ENCODE data around the gene TCF7L2.

TCF7L2 gene

DNA sequence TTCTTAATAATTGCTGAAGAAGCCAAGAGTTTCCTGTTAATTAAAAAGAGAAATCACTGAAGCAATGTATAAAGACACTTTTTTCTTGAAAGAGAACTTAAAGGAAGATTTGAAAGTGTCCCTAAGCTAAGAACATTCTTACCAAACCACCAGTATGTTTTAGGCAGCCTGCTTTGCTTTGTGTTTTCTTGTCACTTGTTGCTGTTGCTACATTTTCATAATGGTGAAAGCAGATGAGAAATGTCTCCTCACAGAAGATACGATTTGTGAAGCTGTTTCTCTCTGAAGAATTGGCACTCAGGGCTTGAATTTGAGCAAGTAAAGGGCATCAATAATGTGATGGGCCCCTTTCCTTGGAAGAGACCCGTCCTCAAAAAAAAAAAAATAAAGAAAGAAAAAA lies 30.9 kb downstream of the TCF7L2 start:
- Histone ChIP-seq H3K9me2 (replicated peaks; ENCODE audit: control insufficient read depth, low read length) (no peaks in the 10 kb centered on the region), H3K4me3 (ENCODE audit: low read length) (peak overlapping the region; percentile 56), H3K79me2 (ENCODE audit: control insufficient read depth, low read length) (peaks cover 14% of the 10 kb centered on the region), H3F3A (ENCODE audit: control insufficient read depth, insufficient read depth) (no peaks in the 10 kb centered on the region; the same call in 1 of the 2 replicates), H3K27me3 (ENCODE audit: control insufficient read depth, low read length) (peaks cover 15% of the 10 kb centered on the region), H3K4me2 (ENCODE audit: low read length) (peak overlapping the region; percentile 80), H3K4me1 (ENCODE audit: control insufficient read depth, low read length) (peaks cover 50% of the 10 kb centered on the region), H3K9me3 (ENCODE audit: control insufficient read depth, insufficient read depth, low read length) (no peaks in the 10 kb centered on the region), H4K20me1 (ENCODE audit: control insufficient read depth, insufficient read depth, low read depth, low read length) (peaks cover 16% of the 10 kb centered on the region), H3K36me3 (ENCODE audit: control insufficient read depth, low read length) (no peaks in the 10 kb centered on the region), H3K27ac (ENCODE audit: low read depth, low read length) (0 out of 2 replicates have a peak overlapping the region, but pooled peaks have one; percentile 7)
- no peak for TF ChIP-seq EZH2phosphoT487 (IDR thresholded peaks at IDR 0.05; ENCODE audit: borderline replicate concordance, low read length)
- TF ChIP-seq, protein P1, sequence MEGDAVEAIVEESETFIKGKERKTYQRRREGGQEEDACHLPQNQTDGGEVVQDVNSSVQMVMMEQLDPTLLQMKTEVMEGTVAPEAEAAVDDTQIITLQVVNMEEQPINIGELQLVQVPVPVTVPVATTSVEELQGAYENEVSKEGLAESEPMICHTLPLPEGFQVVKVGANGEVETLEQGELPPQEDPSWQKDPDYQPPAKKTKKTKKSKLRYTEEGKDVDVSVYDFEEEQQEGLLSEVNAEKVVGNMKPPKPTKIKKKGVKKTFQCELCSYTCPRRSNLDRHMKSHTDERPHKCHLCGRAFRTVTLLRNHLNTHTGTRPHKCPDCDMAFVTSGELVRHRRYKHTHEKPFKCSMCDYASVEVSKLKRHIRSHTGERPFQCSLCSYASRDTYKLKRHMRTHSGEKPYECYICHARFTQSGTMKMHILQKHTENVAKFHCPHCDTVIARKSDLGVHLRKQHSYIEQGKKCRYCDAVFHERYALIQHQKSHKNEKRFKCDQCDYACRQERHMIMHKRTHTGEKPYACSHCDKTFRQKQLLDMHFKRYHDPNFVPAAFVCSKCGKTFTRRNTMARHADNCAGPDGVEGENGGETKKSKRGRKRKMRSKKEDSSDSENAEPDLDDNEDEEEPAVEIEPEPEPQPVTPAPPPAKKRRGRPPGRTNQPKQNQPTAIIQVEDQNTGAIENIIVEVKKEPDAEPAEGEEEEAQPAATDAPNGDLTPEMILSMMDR (IDR thresholded peaks at IDR 0.05; ENCODE audit: low read depth, low read length, poor library complexity, severe bottlenecking), result no peak

DNA sequence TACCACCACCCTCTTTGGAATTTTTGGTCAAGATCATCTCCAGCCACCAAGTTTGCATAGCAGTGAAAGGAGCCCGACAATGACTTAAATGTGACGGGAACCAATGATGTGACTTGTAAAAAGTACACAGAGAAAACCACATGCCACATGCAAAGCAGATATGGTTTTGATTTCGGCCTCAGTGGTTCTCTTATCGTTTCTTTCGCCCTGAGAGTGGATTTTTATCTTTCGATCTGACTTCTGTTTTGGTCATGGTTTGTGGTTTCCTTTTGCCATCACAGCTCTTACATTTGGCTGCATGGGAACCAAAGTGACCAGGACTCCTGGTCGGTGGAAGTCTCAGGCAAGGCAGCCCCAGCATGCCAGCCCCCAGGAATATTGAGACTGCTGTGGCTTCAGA lies 31.5 kb downstream of the TCF7L2 start:
- peak overlapping the region; percentile 56 for H3K4me3 ChIP-seq (ENCODE audit: low read length)
- peak overlapping the region; percentile 34 for H3K27ac ChIP-seq (ENCODE audit: low read depth, low read length)
- peak overlapping the region; percentile 80 for H3K4me2 ChIP-seq (ENCODE audit: low read length)

DNA sequence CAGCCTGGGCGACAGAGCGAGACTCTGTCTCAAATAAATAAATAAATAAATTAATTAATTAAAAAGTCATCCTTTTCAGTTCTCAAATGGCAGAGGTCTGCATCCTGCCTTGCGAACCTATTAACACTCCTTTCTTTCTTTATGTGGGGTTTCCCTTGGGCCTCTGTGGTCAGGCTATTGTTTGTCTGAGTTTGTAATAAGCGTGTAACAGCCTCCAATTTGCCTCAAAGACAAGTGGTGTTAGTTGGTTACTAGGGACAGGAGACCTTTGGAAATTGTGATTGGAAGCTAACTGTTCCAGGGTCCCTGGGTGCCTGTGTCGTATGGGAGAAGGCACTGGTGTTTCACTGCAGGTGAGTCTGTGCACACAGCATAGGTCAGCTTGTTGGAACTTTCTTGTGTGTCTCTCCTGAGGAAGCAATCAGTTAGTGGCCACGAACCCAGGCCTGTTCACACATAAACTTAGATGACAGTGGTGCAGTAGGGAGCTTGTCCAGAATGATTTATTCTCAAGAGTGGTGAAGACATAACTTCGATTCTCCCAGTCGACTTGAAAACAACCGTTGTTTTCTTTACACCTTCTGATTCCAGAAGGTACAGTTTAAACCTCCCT lies 33.5 kb downstream of the TCF7L2 start:
- Histone ChIP-seq H3K4me2 (ENCODE audit: low read length) (no peak overlapping the region), H4K20me1 (ENCODE audit: control insufficient read depth, insufficient read depth, low read depth, low read length) (peaks cover 16% of the 10 kb centered on the region), H3K36me3 (ENCODE audit: control insufficient read depth, low read length) (no peaks in the 10 kb centered on the region), H3K27me3 (ENCODE audit: control insufficient read depth, low read length) (peaks cover 15% of the 10 kb centered on the region), H3K9me2 (replicated peaks; ENCODE audit: control insufficient read depth, low read length) (no peaks in the 10 kb centered on the region), H3K4me1 (ENCODE audit: control insufficient read depth, low read length) (peaks cover 57% of the 10 kb centered on the region), H3K27ac (ENCODE audit: low read depth, low read length) (no peak overlapping the region), H3K79me2 (ENCODE audit: control insufficient read depth, low read length) (peaks cover 14% of the 10 kb centered on the region), H3F3A (ENCODE audit: control insufficient read depth, insufficient read depth) (no peaks in the 10 kb centered on the region; the same call in 1 of the 2 replicates), H3K4me3 (ENCODE audit: low read length) (no peak overlapping the region), H3K9me3 (ENCODE audit: control insufficient read depth, insufficient read depth, low read length) (no peaks in the 10 kb centered on the region)
- TF ChIP-seq, protein P1 (IDR thresholded peaks at IDR 0.05; ENCODE audit: low read depth, low read length, poor library complexity, severe bottlenecking), result no peak
- no peak for TF ChIP-seq EZH2phosphoT487 (IDR thresholded peaks at IDR 0.05; ENCODE audit: borderline replicate concordance, low read length)

More for the DNA sequence above, 31.5 kb downstream of the TCF7L2 start:
- Histone ChIP-seq H3K36me3 (ENCODE audit: control insufficient read depth, low read length) (no peaks in the 10 kb centered on the region), H3K9me3 (ENCODE audit: control insufficient read depth, insufficient read depth, low read length) (no peaks in the 10 kb centered on the region), H3K9me2 (replicated peaks; ENCODE audit: control insufficient read depth, low read length) (no peaks in the 10 kb centered on the region), H3K79me2 (ENCODE audit: control insufficient read depth, low read length) (peaks cover 14% of the 10 kb centered on the region), H3K27me3 (ENCODE audit: control insufficient read depth, low read length) (peaks cover 15% of the 10 kb centered on the region), H4K20me1 (ENCODE audit: control insufficient read depth, insufficient read depth, low read depth, low read length) (peaks cover 16% of the 10 kb centered on the region), H3F3A (ENCODE audit: control insufficient read depth, insufficient read depth) (no peaks in the 10 kb centered on the region; the same call in 1 of the 2 replicates), H3K4me1 (ENCODE audit: control insufficient read depth, low read length) (peaks cover 52% of the 10 kb centered on the region)
- no peak; the same call in 1 of the 2 replicates for TF ChIP-seq EZH2phosphoT487 (IDR thresholded peaks at IDR 0.05; ENCODE audit: borderline replicate concordance, low read length)
- TF ChIP-seq, protein P1 (IDR thresholded peaks at IDR 0.05; ENCODE audit: low read depth, low read length, poor library complexity, severe bottlenecking), result no peak

All from DOHH2 (cell line).